ENCODE measurements around the gene APLNR.
"Not testable (repeated sequence)": the region's sequence is repeated elsewhere in the genome, so short reads cannot be mapped to it uniquely, and the experiment has no call there.

Gene APLNR

DNA sequence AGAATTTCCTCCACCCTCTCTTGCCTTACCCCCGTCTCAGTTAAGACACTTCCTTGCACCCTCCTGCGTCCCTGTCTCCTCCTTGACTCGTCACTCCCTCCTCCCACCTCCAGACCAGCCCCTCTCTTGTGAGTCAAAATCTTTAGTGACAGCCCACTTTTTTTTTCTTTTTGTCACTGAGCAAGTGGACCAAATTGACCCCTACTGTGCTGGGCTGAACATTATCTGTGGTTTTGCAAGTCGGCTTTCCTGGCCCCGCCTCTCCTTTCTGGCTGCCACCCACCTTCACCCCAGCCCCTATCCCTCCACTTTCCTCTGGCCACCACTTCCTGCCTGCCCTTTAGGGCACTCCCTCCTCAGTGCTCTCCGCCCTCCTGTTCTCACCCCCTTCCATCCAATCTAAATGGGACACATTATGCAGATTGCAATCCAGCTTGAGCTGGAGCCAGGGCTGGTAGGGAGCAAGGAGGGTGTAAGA, at the start of gene APLNR:
APLNR (minus strand) TSS at position 47 of the 478 bp plus-strand sequence. CDS start 246 bp downstream, outside the sequence.
- no peak for DNase-seq

DNA sequence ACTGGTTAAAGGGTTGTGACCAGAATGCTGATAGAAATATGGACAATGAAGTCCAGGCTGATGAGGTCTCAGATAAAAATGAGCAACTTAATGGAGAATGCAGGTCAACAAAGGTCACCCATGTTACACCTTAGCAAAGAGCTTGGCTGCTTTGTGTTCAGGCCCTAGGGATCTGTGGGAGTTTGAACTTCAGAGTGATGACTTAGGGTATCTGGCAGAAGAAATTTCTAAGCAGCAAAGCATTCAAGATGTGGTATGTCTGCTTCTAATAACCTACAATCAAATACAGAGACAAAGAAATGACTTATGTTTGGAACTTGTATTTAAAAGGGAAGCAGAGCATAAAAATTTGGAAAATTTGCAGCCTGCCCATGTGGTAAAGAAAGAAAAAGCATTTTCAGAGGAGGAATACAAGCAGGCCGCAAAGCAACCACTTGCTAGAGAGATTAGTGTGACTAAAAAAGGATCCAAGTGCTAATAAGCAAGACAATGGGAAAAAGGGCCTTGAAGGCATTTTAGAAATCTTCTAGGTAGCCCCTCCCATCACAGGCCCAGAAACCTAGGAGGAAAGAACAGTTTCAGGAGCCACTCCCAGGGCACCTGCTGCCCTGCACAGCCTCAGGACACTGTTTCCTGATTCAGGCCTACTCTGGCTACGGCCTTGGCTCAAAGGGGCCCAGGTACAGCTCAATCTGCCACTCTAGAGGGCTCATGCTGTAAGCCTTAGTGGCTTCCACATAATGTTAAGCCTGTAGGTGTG, 46.4 kb upstream of the APLNR start:
- no peak for DNase-seq

- DNase-seq = not testable (repeated sequence)
These were observed 44.5 kb upstream of the APLNR start for GRCh38 chr11:57281546-57281945.

GRCh38 chr11:57279116-57279515, 42.1 kb upstream of the APLNR start:
- DNase-seq = no peak

DNA sequence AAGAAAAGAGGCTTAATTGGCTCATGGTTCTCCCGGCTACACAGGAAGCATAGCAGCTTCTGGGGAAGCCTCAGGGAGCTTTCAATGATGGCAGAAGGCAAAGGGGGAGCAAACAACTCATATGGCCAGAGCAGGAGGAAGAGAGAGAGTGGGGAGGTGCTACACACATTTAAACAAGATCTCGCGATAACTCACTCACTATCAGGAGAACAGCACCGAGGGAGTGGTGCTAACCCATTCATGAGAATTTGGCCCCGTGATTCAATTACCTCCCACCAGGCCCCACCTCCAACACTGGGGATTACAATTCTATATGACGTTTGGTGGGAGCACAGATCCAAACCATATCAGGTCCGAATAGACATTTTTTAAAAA, 41.7 kb upstream of the APLNR start:
- DNase-seq = no peak

- peak; percentile 7 for DNase-seq
These were observed 41.0 kb upstream of the APLNR start for GRCh38 chr11:57277845-57278720.

GRCh38 chr11:57276971-57277675, 40.1 kb upstream of the APLNR start:
- DNase-seq = no peak

DNA sequence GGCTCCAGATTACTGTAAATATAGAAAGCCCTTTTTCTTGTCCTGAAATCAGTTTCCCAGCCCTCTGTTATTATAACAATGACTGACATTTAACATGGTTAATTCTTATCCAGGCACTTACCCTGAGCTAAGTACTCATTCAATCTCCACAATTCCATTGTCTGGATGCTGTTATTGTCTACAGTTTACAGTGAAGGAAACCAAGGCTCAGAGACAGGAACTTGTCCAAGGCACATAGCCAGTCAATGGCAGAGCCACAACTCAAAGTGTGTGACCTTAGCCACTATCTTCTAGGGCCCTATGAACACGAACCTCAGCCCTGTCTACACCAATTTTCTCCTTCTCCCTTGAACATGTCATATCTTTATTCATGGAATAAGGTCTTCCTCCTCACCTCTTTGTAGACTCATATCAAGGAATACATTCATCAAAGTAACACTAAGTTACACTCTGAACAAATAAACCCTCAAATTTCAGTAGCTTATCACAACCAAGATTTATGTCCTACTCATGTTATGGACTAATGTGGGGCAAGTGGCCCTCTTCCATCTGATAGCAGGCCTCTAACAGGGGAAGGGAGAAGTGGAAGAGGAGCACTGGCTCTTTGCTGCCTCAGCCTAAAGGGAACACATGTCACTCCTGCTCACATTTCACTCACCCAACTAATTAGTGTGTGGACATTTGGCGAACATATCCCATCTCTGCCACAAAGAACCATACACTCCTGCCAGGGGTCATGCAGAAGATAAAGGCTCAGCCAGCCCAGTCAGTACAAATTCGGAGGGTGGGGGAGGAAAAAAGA, 39.3 kb upstream of the APLNR start:
- no peak for DNase-seq

- no peak for DNase-seq
These were observed 38.5 kb upstream of the APLNR start for GRCh38 chr11:57275582-57275981.

DNA sequence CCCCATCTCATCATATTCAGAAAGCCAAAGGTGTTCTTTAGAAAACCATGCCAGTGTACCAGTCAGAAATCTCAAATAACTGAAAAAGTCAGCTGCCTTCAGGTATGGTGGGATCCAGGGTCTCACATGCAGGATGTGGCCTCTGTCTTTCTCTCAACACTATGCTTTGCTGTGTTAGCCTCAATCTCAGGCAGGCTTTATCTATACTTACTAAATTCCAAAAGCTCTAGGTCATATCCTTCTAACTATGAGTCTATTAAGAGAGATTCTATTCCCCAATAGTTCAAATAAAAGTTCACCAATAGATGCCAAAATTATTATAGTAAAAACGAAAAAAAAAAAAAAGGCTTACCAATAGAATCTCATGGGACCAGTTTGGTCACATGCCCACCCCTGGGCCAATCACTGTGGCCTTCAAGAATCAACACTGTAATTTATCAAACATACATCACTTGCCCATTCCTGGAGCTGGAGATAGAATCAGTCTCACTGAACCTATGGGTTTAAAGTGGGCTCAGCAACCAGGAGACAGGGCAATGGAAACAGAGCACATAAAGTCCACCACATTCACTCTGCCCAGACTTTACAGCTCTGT, 38.0 kb upstream of the APLNR start:
- no peak for DNase-seq

GRCh38 chr11:57273448-57274058, 36.5 kb upstream of the APLNR start:
- no peak for DNase-seq

DNA sequence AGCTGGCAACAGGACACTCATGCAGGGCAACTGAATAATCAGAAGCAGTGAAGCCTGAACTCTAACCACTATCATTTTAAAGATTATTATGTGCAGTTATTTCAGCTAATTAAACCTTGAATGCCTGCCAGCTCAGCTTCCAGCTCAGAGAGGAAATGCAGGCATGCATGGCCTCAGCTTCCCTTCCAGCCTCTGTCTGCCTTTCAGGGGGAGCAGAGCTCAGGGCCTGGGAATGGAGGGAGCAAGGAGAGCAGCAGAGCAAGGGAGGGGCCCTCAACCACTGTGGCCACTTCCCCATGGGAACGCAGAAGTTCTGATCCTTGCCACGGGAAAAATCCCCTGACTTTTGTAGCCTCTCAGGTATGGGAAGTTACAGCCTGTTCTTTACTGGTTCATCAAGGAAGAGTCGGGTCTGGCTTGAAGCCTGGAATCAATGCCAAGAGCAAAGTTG, 32.5 kb upstream of the APLNR start:
- no peak for DNase-seq

DNA sequence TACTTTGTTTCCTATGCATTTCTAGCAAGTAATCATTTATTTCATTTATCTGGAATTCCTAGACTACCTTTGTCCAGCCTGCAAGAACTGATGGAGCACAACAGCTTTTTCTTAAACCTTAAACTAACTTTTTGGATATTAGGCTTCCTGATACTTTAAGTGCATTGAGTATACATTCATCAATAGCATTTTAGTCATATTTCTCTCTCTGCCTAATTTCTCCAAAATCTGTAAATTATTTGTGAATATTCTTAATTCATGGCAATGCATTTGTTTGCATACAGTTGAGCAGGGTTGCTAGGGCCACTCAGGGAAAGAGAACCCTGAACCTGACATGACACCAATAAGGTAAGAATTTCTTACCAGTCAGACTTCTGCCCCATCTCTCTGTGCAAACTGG, 29.1 kb upstream of the APLNR start:
- DNase-seq = no peak

DNA sequence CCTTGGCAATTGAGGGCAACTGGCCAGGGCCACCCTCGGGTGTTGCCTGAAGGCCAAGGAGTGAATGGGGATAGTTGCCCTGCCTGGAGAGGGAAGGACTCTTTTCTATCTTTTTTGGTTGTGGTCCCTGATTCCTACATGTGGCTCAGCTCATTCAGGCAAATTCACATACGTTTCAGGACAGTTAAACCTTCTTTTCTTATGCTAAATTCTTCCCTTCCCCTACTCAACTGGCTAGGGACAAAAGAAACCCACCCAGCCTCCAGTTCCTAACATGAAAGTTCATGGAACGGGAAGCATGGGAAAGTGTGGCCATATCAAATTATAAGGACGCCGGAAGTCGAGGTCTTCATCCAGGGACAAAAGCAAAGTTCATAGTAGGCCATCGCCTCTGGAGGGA, 26.3 kb upstream of the APLNR start:
- no peak for DNase-seq

DNA sequence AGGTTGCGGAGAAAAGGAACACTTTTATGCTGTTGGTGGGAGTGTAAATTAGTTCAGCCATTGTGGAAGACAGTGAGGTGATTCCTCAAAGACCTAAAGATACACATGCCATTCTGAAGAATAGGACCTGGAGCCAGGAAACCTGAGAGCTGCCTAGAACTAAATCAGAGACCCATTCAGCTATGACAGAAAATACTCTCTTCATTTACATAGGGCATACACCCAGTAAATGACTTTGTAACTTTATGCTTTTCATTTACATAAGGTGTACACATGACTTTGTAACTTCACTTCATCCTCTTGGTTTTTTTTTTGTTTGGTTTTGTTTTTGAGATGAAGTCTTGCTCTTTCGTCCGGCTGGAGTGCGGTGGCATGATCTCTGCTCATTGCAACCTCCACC, 25.1 kb upstream of the APLNR start:
- DNase-seq = no peak

DNA sequence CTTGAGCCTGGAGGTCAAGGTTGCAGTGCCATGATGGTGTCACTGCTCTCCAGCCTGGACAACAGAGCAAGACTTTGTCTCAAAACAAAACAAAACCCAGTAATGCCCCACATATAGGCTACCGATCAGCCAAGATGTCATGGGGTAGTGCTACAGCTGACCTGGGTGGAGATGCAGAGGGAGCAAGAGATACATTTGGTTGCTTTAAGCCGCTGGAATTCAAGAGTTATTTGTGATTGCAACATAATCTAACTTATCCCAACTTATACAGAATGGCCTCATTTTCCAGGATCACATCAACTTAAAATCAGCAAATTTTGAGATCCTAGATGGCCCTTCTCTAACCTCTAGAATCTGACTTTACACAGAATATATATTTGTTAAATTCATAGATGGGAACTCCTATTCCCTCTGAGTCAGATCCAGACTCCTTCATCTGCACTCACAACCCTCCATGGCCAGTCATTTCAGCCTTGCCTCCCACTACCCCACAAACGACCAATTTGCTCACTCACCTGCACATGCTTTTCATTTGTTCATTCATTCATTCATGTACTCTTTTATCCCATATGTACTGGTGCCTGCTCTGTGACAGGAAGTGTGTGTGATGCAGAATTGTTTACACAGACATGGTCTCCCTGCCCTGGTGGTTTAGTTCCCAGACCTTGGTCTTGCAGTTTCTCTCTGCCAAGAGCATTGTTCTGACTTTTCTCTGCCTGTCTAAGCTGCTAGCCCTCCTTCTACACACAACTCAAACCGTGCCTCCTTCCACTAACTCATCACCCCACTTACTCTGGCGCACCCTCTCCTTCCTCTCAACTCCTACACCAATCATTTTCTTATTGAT, 24.1 kb upstream of the APLNR start:
- DNase-seq = no peak

DNA sequence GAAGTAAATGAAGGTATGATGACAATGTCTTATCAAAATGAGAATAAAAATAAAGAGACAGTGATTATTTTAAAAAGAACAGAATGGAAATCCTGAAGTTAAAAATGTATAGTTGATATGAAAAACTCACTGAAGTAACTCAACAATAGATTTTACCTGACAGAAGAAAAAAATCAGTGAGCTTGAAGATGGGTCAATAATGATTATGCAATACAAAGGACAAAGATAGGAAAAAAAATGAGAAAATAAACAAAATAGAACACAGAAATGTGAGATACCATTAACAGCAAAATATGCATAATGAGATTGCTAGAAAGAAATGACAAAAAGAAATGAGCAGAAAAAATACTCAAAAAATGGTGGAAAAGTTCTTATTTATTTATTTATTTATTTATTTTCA, 19.1 kb upstream of the APLNR start:
- no peak for DNase-seq

GRCh38 chr11:57255618-57256017, 18.6 kb upstream of the APLNR start:
- DNase-seq = no peak

DNA sequence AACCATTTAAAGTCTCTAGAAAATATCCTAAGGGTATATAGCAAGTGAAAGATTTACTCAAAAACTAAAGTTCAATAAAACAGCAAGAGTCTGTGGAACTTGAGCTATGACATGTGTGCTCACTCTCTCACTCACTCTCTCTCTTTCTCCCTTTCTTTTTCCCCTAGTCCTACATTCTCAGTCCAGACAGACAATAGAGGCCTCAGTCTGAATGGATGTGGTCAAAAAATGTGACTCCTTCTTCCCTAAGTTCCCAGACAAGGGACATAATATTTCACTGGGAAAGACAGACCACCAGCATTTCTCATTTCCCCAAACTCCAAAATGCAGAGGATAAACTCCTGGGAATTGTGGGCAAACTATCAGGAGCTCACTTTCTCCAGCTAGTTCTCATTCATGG, 17.6 kb upstream of the APLNR start:
- no peak for DNase-seq

- no peak for DNase-seq
These were observed 14.5 kb upstream of the APLNR start for GRCh38 chr11:57251491-57252104.
